ENCODE measurements around the gene CYP46A1.

- TF ChIP-seq CTCF (IDR thresholded peaks at IDR 0.05 in 4 of 5, conservative IDR thresholded peaks at IDR 0.05 in 1 of 5), result no peak
- TF ChIP-seq POLR2A (IDR thresholded peaks at IDR 0.05), result no peak
These were observed 65.9 kb downstream of the CYP46A1 start for GRCh38 chr14:99749763-99750715.
